Type B pancreatic cell (in vitro differentiated cells): ENCODE measurements around the gene PRAMEF6. TPM values are rescaled to one million over a fixed set of nuclear protein-coding genes. Genes with fewer than 3 reads are reported as not detected.
"Not testable (repeated sequence)": the region's sequence is repeated elsewhere in the genome, so short reads cannot be mapped to it uniquely, and the experiment has no call there.

ENCODE experiments used
- DNase-seq: peaks from one replicate; pipeline ENCODE4 v3.0.0; 2021; ENCODE audit warnings: mixed read lengths; ENCODE audit not compliant: unreplicated experiment; ENCODE audit errors: extremely low spot score
- H3K27ac Mint-ChIP-seq: 2 replicates; pipeline ENCODE4 v1.8.0; 2021; ENCODE audit warnings: mild to moderate bottlenecking, mixed read lengths
- H3K27me3 Mint-ChIP-seq: 2 replicates; pipeline ENCODE4 v1.8.0; 2021; ENCODE audit warnings: mixed read lengths
- H3K36me3 Mint-ChIP-seq: 2 replicates; pipeline ENCODE4 v1.8.0; 2021; ENCODE audit warnings: mixed read lengths
- H3K4me1 Mint-ChIP-seq: one replicate; pipeline ENCODE4 v1.8.0; 2021; ENCODE audit warnings: mixed read lengths; ENCODE audit not compliant: unreplicated experiment
- H3K4me3 Mint-ChIP-seq: 2 replicates; pipeline ENCODE4 v1.8.0; 2021; ENCODE audit warnings: mild to moderate bottlenecking, mixed read lengths
- H3K9me3 Mint-ChIP-seq: 2 replicates; pipeline ENCODE4 v1.8.0; 2021; ENCODE audit warnings: mixed read lengths
- long read RNA-seq: library from polyadenylated mRNA; unstranded; transcript quantifications from one replicate; pipeline ENCODE4 v2.0.0, GENCODE V29; 2020
- total RNA-seq: library from RNA; stranded (reverse); gene quantifications from 2 replicates; pipeline ENCODE4 v1.2.1, GENCODE V29; 2021; ENCODE audit warnings: low replicate concordance

PRAMEF6 gene
- total RNA-seq: not detected in 2 replicates
- long read RNA-seq: 0 reads

- not testable (repeated sequence) for H3K4me3 Mint-ChIP-seq, DNase-seq, H3K27me3 Mint-ChIP-seq, H3K9me3 Mint-ChIP-seq, H3K4me1 Mint-ChIP-seq, H3K36me3 Mint-ChIP-seq, H3K27ac Mint-ChIP-seq
Measured at GRCh38 chr1:12947480-12947879, at the start of gene PRAMEF6. Gene PRAMEF6, minus strand, starts transcription at chr1:12947580. Its CDS starts 5,062 bp downstream, at chr1:12942518.

- not testable (repeated sequence) for H3K9me3 Mint-ChIP-seq, DNase-seq, H3K27me3 Mint-ChIP-seq, H3K4me3 Mint-ChIP-seq, H3K36me3 Mint-ChIP-seq, H3K27ac Mint-ChIP-seq, H3K4me1 Mint-ChIP-seq
Measured at GRCh38 chr1:12924368-12924767, 23.0 kb downstream of the PRAMEF6 start.

GRCh38 chr1:12921749-12922148 is 25.6 kb downstream of the PRAMEF6 start:
- not testable (repeated sequence) for H3K4me3 Mint-ChIP-seq, H3K27me3 Mint-ChIP-seq, H3K9me3 Mint-ChIP-seq, H3K27ac Mint-ChIP-seq, DNase-seq, H3K4me1 Mint-ChIP-seq, H3K36me3 Mint-ChIP-seq

GRCh38 chr1:12916310-12916709 is 31.1 kb downstream of the PRAMEF6 start, which contains the start of gene PRAMEF7:
Gene PRAMEF7, plus strand, starts transcription at chr1:12916610. Its CDS starts 1,083 bp downstream, at chr1:12917693.
- not testable (repeated sequence) for H3K4me1 Mint-ChIP-seq, H3K9me3 Mint-ChIP-seq, H3K36me3 Mint-ChIP-seq, H3K4me3 Mint-ChIP-seq, H3K27ac Mint-ChIP-seq, DNase-seq, H3K27me3 Mint-ChIP-seq

GRCh38 chr1:12903793-12904572 is 43.4 kb downstream of the PRAMEF6 start:
- not testable (repeated sequence) for H3K4me1 Mint-ChIP-seq, H3K36me3 Mint-ChIP-seq, H3K4me3 Mint-ChIP-seq

GRCh38 chr1:12899186-12899585 is 48.2 kb downstream of the PRAMEF6 start:
- H3K9me3 Mint-ChIP-seq, H3K36me3 Mint-ChIP-seq, H3K4me3 Mint-ChIP-seq, H3K27me3 Mint-ChIP-seq, DNase-seq, H3K4me1 Mint-ChIP-seq, H3K27ac Mint-ChIP-seq: not testable (repeated sequence)

More at GRCh38 chr1:12903793-12904572, 43.4 kb downstream of the PRAMEF6 start:
- H3K27ac Mint-ChIP-seq, H3K9me3 Mint-ChIP-seq, DNase-seq, H3K27me3 Mint-ChIP-seq: not testable (repeated sequence)

- not testable (repeated sequence) for DNase-seq, H3K4me3 Mint-ChIP-seq, H3K9me3 Mint-ChIP-seq, H3K27ac Mint-ChIP-seq, H3K4me1 Mint-ChIP-seq, H3K27me3 Mint-ChIP-seq, H3K36me3 Mint-ChIP-seq
Measured at GRCh38 chr1:12898170-12898569, 49.2 kb downstream of the PRAMEF6 start, which contains the start of gene PRAMEF10. Gene PRAMEF10, minus strand, starts transcription at chr1:12898270. Its CDS starts 2,423 bp downstream, at chr1:12895847.

Other genes starting within 250 kb of the PRAMEF6 start
- gene AADACL3, start 231.5 kb downstream of the PRAMEF6 start, total RNA-seq: not detected in 2 replicates
- gene CFAP107, start 201.4 kb downstream of the PRAMEF6 start, total RNA-seq: 1.4 and 2.7 TPM in 2 replicates
- not detected in 2 replicates for gene PRAMEF12, start 173.8 kb downstream of the PRAMEF6 start, total RNA-seq
- gene PRAMEF1, start 156.2 kb downstream of the PRAMEF6 start, total RNA-seq: not detected in 2 replicates
- not detected in 2 replicates for gene PRAMEF11, start 116.2 kb downstream of the PRAMEF6 start, total RNA-seq
- not detected in 2 replicates for gene HNRNPCL1, start 98.9 kb downstream of the PRAMEF6 start, total RNA-seq
- gene PRAMEF2, start 90.5 kb downstream of the PRAMEF6 start, total RNA-seq: not detected in 2 replicates
- not detected in 2 replicates for gene PRAMEF4, start 61.4 kb downstream of the PRAMEF6 start, total RNA-seq
- not detected in 2 replicates for gene PRAMEF10, start 49.3 kb downstream of the PRAMEF6 start, total RNA-seq
- not detected in 2 replicates for gene PRAMEF7, start 31.0 kb downstream of the PRAMEF6 start, total RNA-seq
- gene PRAMEF27, start 109.0 kb upstream of the PRAMEF6 start, total RNA-seq: not detected in 2 replicates
- not detected in 2 replicates for gene HNRNPCL3, start 113.2 kb upstream of the PRAMEF6 start, total RNA-seq
- gene PRAMEF25, start 123.2 kb upstream of the PRAMEF6 start, total RNA-seq: not detected in 2 replicates
- not detected in 2 replicates for gene HNRNPCL2, start 169.3 kb upstream of the PRAMEF6 start, total RNA-seq
- not detected in 2 replicates for gene PRAMEF26, start 208.4 kb upstream of the PRAMEF6 start, total RNA-seq
- gene HNRNPCL4, start 218.1 kb upstream of the PRAMEF6 start, total RNA-seq: not detected in 2 replicates
- gene PRAMEF9, start 224.3 kb upstream of the PRAMEF6 start, total RNA-seq: not detected in 2 replicates